HG02884 (cell line): ENCODE data around the gene ALG6.
"Not testable (repeated sequence)": the region's sequence is repeated elsewhere in the genome, so short reads cannot be mapped to it uniquely, and the experiment has no call there.

Source experiments
- ATAC-seq: cut with Tn5 transposase; IDR thresholded peaks from one replicate; pipeline ENCODE4 v1.9.1; 2021; ENCODE audit warnings: mild to moderate bottlenecking, moderate library complexity; ENCODE audit not compliant: unreplicated experiment

Gene ALG6

DNA sequence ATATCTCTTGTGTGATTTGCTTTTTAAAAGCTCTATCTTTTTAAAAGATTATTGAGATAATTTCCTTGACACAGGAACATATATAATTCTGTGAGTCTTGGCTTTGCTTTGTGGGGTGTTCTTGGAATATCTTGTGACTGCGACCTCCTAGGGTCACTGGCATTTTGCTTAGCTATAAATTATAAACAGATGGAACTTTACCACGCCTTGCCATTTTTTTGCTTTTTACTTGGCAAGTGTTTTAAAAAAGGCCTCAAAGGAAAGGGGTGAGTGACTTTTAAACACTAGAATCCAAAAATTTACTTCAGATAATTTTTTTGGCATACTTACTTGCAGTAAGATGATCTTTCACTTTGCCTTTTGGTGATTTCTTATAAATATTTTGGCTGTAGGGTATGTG is 43.6 kb downstream of the ALG6 start:
- no peak for ATAC-seq

DNA sequence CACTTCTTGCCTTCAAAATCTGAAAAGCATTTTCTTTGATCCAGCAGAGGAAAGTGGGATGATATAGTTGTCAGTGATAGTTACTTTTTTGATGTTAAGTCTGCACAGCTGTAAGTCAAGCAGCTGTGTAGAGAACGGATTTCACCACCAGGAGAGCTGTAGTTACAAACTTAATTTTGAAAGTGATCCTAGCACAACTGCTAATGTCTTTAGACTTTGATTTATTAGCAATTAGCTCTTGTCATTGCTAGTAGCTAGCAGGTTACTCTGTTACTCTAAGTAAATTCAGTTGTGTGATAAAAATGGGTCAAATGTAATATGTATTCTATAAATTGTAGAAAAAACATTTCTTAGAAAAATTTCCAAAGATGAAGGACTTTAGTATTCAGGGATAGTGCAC is 46.0 kb downstream of the ALG6 start:
- ATAC-seq, result no peak

DNA sequence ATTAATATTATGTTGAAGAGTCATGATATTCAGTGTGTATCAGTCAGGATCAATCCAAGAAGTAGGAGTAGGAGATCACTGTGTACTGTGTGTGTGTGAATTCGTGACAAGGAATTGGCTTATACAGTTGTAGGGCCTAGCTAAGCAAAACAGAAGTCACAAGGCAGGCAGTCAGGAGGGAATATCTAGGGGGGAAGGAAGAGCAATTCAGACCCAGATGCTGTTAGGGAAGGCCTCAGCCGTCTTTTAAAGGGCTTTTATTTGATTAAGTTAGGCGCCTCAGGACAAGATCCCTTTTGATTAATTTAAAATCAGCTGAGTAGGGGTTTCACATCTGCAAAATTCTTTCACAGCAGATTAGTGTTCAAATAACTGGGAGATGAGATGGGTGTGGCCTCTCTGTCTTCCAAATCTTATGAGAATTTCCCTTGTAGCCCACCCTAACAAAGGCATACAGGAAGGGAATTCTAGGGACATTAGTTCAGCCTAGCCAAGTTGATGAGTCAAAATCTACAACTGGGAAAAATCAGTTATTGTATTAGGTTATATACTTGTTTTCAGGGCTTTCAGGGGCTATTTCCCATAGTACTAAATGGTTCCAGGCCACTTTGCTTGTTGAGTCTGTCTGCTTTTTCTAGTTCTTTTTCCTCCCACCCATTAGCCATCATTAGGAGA is 47.4 kb downstream of the ALG6 start:
- ATAC-seq, result no peak

DNA sequence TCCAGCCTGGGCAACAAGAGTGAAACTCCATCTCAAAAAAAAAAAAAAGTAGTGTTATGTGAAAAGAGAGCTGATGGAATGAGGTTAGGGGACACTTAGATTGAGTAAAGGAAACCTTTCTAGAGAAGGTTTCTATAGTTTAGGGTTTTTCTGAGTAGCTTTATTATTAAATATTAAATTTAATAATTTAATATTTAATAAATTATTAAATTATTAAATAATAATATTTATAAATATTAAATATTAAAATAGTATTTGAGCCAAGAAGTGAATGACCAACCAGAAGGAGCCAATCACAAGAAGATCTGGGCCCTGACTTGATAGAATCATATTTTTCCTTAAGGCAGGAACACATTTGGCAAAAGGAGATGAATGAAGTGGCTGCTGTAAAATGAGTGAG is 50.7 kb downstream of the ALG6 start:
- no peak for ATAC-seq

DNA sequence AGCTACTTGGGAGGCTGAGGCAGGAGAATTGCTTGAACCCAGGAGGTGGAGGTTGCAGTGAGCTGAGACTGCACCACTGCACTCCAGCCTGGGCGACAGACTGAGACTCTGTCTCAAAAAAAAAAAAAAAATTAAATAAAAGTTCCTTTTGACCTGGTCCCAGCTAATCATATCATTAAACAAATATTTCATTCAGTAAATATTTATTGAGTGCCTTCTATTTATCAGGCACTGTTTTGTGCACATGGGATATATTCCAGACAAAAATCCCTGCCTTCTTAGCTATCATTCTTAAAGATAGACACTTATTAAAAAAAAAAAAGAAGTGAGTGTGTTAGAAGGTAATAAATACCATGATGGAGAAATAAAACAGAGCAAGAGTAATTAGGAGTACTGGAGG is 53.3 kb downstream of the ALG6 start:
- not testable (repeated sequence) for ATAC-seq

DNA sequence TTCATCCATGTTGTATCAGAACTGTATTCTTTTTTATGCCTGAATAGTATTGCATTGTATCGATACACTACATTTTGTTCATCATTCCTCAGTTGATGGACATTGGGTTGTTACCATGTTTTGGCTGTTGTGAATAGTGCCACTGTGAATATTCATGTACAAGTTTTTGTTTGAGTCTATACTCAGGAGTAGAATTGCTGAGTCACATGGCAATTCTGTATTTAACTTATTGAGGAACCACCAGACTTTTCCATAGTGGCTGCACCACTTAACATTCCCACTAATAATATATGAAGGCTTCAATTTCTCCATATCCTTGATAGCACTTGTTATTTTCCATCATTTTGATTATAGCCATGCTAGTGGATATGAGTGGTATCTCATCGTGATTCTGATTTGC is 56.2 kb downstream of the ALG6 start:
- no peak for ATAC-seq

DNA sequence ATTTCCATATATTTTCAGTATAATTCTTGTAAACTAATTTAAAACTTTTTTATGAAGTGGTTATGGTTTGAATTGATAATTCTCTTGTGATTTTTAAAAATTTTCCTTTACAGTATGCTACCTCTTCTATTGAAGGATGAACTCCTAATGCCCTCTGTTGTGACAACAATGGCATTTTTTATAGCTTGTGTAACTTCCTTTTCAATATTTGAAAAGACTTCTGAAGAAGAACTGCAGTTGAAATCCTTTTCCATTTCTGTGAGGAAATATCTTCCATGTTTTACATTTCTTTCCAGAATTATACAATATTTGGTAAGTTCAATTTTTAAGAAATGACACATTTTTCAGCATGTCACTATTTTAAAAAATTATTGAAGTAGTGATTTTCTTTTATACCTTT is 61.4 kb downstream of the ALG6 start:
- no peak for ATAC-seq

DNA sequence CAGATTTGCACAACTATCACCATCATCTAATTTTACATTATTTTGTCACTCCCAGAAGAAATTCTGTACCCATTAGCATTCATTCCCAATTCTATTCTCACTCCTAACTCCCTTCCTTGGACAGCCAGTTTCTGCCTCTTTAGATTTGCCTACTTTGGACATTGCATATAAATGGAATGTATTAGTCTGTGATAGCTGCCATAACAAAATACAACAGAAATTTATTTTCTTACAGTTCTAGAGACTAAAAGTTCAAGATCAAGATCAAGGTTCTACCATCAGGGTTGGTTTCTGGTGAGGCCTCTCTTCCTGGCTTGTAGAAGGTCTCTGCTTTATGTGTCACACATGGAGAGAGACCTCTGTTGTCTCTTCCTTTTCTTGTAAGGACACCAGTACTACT is 61.9 kb downstream of the ALG6 start:
- no peak for ATAC-seq

DNA sequence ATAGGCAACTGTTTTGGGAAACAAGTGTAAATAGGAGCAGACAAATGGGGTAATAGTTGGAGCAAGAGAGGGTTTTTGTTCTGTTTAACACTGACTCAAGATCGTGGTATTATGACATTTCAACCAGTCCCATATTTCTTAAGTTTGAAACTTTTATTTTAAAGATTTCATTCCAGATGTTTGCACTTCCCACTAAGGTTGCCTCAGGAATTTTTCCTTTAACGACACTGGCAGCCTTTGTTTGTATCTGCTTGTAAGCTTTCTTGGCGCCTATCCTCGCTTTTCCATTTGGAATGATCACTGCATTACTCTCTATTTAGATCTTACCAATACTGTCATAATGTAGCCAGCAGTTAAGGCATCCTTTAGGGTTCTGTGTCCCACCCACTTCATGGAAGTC is 67.7 kb downstream of the ALG6 start:
- ATAC-seq, result no peak

DNA sequence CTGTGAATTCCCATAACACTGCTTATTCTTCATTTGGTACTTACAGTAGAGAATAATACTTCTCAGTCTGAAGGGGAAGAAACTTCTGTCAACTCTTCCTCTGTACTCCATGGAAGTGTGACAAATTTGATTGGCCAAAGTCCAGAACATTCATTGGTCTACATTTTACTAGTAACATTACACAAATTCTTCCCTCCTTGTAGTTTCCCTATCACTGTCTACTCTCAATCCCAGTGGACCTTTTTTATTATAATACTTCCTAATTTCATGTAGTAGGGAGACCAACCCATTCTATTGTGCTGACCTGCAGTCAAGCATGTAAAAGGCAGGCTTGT is 74.7 kb downstream of the ALG6 start:
- ATAC-seq, result no peak

DNA sequence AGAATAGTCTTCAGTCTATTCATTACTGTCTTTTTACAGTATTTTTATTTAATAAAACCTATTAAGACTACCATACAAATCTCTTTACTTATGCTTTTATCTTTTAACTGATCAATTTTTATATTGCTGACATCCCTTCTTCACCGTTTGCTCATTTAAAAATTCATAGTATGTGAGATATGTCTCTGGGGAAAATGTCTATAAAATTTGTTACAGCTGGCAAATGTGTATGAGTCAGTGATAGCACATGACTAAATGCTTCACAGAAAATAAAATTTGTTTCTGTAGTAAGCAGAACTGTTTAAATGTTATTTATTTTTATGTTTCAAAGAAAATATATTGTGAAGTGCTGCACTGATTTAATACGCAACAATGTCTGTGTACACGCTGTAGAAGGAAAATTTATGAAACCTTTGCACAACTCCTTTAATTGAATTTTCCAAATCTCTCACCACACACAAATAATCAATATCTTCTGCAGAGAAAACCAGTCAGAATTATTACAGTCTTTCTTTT is 81.4 kb downstream of the ALG6 start:
- ATAC-seq, result no peak

DNA sequence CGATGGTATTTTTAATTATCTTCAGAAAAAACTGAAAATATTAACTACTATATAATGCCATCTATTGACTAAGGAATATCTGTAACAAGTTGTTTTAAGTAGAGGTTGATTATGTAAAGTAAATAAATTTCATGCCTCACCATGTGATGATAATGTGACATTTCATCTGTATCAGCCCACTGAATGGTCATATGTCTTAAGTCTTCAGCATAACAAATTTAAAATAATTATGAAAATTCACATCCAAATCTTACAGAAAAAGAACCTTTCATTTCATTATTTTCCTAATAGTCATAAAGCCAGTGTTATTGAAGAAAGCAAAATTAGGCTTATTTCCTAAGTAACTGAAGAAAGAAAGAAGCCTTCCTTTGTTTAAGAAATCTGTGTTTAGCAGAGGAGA is 83.0 kb downstream of the ALG6 start:
- ATAC-seq, result no peak

DNA sequence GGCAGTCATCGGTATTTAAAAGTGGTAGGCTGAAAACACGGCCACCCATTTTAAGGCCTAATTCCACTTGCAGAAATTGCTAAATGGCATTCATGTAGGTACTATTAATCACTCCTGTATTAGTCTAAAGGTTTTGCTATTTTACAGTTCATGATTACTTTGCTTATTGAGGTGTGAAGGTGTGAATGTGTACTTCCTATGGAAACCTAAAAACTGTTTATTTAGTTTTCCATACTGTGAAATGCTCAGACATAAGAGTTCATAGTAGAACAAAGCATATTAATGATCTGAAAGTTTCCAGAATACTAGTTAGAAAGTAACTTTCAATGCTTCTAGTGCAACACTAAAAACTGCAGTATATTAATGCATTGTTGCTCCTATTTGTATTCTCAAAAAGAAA is 85.8 kb downstream of the ALG6 start:
- ATAC-seq, result no peak

DNA sequence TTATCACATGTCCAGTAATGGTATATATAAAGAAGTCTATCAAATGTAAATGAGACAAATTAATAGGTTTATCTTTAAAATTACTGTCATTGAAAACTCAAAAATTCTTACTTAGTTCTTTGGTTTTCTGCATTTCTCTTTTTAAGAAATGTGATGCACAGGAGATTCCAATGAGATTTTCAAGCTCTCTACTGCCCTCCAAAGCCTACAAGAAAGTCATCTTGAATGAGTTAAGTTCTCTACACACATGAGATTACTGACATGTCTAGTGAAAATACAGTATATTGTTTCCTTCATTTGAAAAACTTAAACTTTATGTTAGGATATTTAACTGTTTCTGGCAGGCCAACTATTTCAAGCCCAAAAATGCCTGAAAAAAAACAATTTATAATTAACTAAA is 86.8 kb downstream of the ALG6 start:
- ATAC-seq, result no peak

DNA sequence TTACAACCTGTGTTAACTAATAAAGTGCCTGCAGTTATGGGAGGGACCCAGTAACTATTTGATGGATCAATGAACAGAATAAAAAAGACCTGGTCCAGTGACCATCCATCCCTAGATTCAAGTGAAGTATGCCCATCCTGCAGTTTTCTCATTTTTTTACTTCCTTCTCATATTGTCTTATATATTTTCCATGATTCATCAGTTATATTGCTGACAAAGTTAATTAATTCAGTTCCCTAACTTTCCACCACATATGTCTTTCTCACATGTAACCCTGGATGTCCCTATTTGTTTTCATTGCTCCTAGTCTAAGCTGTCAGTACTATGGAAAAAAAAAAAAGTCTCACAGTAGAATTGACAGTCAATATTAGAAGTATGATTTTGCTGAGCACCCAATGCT is 91.3 kb downstream of the ALG6 start:
- ATAC-seq, result no peak

DNA sequence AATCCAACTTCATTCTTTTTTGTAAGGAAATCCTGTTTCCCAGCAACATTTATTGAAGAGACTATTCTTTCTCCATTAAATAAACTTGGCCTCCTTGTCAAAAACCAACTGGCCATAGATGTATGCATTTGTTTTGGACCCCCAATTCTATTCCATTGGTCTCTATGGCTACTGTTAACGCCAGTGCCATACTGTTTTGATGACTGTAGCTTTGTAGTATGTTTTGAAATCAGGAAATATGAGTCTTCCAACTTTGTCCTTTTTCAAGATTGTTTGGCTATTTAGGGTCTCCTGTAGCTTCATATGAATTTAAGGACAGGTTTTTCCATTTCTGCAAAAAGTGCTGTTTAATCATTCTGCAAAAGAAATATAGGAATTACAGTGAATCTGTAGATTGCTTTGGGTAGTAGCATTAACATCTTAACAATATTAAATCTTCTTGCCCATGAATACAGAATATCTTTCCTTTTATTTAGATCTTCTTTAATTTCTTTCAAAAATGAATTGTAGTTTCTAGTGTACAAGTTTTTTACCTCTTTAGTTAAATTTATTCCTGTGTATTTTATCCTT is 94.3 kb downstream of the ALG6 start:
- no peak for ATAC-seq

DNA sequence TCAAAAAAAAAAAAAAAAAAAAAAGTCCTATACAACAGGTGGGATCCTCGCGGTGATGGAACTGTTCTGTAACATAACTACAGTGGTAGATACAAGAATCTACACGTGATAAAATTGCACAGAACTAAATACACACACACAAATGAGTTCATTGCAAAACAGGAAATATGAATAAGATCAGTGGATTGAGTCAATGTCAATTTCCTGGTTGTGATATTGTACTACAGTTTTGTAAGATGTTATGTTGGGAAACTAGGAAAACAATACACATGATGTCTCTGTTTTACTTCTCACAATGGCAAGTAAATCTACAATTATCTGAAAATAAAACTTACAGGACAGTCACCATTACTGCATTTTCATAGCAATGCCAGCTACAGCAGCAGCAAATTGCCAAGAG is 95.8 kb downstream of the ALG6 start:
- ATAC-seq, result no peak

DNA sequence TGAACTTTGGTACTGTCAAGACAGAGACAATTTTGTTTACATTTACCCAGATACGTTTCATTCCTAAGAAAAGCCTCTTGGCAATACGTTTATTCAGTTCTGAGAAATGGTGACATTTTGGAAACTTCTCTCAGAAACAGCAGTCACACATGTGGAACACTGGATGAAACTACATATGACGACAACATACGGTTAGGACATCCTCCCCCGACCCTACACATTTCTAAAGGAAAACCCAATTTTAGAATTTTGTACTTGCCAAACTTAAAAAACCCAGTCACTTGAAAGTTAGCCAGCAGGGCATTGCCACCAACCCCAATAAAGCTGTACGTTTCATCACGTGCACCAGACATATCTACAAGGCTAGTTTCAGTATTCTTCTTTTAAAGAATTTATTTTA is 98.8 kb downstream of the ALG6 start:
- no peak for ATAC-seq

DNA sequence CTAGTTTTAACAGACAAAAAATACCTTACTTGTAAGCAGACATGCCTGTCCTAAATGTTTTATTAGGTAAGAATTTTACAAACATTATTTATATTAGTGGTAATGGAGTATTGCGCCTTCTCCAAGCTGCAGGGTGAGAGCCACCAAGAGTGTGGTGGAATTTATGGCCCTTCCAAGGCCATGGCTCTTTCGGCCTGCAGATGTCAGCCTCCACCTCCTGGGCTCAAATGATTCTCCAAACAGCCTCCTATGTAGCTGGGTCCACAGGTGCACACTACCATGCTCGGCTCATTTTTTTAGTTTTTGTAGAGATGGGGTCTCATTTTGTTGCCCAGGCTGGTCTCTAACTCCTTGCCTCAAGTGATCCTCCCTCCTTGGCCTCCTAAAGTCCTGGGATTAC is 99.3 kb downstream of the ALG6 start:
- ATAC-seq, result no peak

DNA sequence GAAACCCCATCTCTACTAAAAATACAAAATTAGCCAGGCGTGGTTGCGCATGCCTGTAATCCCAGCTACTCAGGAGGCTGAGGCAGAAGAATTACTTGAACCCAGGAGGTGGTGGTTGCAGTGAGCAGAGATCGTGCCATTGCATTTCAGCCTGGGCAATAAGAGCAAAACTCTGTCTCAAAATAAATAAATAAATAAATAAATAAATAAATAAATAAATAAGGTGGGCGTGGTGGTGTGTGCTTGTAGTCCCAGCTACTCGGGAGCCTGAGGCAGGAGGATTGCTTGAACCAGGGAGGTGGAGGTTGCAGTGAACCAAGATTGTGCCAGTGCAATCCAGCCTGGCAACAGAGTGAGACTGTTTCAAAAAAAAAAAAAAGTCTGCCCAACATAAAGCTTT is 101.3 kb downstream of the ALG6 start:
- ATAC-seq, result not testable (repeated sequence)

DNA sequence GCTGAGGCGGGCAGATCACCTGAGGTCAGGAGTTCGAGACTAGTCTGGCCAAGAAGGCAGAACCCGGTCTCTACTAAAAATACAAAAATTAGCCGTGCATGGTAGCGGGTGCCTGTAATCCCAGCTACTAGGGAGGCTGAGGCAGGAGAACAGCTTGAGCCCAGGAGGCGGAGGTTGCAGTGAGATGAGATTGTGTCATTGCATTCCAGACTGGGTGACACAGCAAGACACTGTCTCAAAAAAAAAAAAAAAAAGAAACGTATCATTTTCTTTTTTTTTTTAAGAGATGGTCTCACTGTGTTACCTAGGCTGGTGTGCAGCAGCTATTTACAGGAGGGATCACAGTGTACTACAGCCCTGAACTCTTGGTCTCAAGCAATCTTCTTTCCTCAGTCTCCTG is 108.3 kb downstream of the ALG6 start:
- ATAC-seq, result no peak

DNA sequence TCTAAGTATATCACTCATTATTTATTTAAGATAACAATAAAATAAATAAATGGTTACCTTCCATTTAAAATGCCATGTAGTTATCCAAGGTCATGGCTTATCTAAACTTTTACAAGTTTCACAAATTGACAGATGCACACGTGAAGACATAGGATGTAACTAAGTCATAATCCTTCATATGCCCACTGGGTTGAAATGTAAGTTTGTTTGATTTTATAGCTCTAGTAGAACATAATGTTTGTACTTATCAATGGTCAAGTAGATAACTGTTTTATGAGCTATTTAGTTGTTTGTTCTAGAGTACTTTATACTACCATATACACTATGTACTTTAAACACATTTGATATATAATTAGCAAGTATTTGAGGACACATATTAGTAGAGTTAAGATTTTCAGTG is 112.6 kb downstream of the ALG6 start:
- no peak for ATAC-seq

DNA sequence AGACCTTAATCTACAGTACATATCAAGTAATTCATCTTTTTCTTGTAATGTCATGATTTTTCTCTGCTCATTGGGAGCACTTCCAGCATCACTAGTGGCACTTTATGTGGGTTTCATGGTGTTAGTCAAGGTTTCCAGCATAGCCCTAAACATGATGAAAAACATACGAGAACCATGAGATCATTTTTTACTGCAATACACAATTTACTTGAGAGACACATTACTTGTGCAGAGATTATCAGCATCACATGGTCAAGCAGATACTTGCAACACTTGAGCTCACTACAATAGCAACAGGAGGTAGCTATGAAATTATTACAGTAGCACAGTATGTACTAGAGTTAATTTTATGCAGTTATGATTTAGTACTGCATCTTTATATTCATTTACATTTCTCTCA is 119.2 kb downstream of the ALG6 start:
- ATAC-seq, result no peak
